ENCODE data around the gene FRG2. TPM values are rescaled to one million over a fixed set of nuclear protein-coding genes. Genes with fewer than 3 reads are reported as not detected.
A peak's percentile ranks its signal among the peaks of the same experiment; 100 is the strongest.
"Not testable (repeated sequence)": the region's sequence is repeated elsewhere in the genome, so short reads cannot be mapped to it uniquely, and the experiment has no call there.

The FRG2 gene
- polyA plus RNA-seq, 10 donors = not detected

DNA sequence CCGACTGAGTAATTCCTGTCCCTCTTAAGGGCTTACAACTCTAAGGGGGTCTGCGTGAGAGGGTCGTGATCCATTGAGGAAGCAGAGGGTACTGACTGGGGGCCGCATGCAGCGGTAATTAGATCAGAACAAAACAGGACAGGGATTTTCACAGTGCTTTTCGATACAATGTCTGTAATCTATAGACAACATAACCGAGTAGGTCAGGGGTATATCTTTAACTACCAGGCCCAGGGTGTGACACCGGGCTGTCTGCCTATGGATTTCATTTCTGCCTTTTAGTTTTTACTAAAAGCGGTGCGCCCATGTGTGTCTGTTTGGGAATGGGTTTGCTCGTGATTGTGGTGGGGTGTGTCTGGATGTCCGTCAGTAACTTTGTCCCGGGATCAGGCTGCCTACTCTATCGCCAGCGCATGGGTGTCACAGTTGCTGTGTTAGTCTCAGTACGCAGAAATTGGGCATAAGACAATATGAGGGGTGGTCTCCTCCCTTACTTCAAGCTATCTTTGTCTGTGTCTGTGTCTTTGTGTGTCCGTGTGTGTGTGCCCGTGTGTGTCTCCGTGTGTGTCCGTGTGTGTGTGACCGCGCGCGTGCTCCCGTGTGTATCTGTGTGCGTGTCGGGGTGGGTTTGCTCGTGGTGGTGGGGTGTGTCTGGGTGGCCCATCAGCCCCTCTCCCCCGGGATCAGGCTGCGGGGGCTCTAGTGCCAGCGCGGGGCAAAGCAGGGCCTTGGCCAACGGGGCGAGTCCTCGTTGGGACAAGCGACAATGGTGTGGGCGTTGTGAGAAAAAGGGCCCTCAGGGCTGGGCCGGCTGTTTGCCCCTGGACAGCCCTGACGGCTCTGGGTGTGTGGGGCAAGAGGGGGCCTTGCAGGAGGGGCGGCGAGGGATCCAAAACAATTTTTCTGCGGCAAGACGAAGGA lies 10.4 kb downstream of the FRG2 start:
- peak in 1 of 3 donors; percentile 1 for DNase-seq

DNA sequence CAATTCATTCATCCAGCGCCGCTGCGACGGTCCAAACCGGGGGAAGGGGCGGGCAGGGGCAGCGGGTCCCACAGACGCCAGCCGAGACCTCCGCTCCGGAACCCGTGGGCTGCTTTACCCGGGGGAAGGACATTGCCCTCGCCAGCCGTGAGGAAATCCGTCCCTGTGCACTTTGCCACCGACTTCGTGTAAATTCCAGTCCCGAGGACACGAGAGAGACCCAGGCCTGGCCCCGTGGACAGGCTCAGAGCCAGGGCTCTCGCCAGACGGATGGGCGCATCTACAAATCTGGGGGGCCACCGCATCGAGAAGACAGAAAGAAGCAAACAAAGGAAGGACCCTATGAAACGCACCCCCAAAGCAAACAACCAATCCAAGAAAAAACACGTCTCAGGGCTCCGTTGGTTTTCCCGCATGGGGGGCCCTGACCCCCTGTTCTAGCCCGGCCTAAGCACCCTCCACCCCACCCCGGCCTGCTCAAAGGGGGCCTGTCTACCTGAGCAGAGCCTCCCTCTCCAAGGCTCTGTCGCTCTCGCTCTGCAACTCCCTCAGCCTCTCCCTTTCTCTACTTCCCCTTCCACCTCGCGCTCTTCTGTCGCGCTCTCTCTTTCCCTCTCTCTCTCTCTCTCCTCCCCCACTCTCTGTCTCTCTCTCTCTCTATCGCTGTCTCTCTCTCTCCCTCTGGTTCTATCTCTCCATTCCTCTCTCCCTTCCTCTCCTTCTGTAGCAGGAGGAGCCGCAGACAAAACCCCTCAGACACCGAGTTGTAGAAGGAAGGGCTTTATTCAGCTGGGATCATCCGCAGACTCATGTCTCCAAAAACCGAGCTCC lies 11.3 kb downstream of the FRG2 start:
- peak in 1 of 3 donors; percentile 1 for DNase-seq

DNA sequence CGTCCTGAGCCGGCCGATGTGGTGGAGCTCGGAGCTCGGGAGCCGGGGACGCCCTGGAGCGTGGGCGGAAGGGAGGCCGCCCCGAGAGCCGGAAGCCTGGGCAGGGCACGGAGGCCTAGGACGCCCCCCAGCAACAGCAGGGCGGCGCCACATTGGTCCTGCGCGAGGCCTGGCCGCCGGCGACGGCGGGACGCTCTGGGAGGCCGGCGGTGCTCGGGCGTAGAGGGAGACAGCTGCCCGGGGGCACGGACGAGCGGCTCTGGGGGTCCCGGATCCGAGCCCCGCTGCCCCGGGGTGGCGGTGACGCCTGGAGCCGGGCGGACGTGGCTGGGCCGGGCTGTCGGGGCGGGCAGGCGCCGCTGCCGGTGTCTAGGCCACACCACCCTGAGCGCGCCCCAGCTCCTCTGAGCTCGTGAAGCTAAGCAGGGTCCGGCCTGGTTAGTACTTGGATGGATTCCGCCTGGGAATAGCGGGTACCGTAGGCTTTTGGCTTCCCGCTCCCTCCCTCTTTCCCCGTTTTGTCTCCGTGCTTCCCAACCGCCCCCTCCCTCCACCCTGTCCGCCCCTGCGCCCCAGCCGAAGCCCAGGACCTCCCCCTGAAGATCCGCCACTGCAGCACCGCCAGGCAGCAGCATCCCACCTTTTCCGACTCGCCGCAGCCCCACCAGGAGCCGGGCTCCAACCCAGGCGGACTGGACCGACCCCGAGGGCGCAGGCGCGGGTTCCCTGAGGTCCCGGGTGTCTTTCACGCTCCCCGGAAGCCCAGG lies 12.1 kb downstream of the FRG2 start:
- DNase-seq = peak in 1 of 3 donors; percentile 16

DNA sequence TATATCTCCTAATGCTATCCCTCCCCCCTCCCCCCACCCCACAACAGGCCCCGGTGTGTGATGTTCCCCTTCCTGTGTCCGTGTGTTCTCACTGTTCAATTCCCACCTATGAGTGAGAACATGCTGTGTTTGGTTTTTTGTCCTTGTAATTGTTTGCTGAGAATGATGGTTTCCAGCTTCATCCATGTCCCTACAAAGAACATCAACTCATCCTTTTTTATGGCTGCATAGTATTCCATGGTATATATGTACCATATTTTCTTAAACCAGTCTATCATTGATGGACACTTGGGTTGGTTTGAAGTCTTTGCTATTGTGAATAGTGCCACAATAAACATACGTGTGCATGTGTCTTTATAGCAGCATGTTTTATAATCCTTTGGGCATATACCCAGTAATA lies 37.1 kb downstream of the FRG2 start:
- not testable (repeated sequence) for DNase-seq

DNA sequence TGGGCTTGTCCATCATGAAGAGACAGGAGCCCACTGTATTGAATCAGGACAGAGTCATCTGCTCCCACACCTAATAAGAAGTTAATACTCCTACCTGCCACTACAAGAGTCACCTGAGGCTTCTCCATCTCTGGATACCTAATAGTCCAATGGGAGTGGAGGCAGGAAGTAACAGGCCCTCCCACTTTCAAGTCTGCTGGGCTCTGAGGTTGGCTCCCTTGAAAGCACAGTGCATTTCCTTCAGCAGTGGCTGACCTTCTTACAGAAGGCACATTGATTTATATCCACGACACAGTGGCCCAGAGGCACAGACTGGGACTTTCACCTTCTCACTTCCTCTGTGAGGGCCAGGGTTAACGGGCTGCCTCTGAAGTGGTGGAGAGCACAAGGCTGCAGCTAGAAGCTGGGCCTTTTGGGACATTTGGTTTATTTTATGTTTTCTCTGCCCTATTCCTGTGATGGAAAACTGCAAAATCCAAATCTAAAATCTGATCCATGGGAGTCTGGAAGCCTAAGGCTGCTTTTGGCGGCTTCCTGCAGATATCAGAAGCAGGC lies 38.1 kb downstream of the FRG2 start:
- DNase-seq = no peak

DNA sequence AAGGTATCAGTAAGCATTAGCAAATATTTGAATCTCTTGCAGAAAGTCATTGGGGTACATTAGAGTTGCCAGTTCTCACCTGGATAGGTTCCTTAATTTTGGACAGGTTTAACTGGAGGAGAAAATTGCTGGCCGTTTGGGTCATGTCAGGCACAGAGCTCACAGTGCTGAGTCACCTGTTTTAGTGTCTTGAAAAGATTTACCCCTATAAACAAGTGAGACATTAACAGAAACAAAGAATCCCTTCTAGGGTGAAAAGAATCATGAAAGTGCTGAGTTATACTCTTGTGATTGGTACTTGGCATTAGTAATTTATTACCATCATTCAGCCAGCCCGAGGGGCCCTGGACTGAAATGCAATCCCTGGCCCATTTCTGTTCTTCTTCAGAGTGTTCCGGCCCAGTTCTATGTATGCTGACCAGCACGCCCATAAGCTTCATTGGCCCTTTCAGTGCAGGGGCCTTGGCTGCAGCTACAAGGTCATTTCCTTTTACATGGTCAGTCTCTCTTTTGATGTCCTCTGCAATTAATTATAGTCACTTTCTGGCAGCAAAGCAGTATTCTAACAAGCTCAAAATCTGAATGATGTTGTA lies 41.3 kb downstream of the FRG2 start:
- not testable (repeated sequence) for DNase-seq

DNA sequence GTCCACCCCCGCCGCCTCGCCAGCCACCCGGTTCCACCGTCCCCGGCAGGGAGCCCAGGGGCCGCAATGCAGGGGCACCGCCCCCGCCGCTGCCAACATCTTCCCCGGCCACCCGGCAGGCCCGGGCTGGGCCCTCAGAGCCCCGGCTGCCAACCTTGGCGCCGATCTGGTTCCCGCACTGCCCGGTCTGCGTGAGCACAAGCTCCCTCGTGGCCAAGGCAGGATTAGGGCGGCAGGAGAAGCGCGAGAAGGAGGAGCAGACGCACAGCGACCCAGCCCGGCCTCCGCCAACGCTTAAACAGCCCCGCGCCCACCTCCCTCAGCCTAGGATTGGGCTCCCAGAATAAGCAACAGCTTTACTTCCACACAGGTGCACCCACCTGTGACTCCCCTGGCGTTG lies 42.4 kb downstream of the FRG2 start:
- DNase-seq = not testable (repeated sequence)

DNA sequence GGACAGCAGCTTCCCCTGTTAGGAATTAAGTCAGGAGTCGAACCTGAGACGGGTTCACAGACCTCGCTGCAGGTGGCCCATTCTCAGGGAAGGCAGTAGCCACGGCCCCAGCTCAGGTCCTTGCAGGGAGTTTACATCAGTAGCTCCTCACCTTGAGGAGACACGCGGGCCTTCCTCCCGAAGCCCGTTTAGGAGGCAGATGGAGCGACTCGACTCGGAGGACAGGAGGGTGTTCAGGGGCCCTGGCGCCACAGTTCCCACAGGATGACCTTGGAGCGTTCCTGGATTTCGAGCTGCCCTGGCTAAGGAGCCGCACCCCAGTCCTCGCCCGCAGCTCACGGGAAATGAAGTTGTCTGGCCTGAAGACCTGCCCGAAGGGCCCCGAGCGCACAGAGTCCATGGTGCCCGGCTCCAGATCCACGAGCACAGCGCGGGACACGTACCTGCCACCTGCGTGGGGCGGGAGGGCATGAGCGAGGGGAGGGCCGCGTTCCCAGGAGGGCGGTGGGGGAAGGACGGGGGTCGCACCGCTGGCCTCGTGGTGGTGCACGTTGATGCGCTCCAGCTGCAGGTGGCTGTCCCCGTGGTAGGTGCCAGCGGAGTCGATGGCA lies 43.0 kb downstream of the FRG2 start:
- DNase-seq = not testable (repeated sequence)

DNA sequence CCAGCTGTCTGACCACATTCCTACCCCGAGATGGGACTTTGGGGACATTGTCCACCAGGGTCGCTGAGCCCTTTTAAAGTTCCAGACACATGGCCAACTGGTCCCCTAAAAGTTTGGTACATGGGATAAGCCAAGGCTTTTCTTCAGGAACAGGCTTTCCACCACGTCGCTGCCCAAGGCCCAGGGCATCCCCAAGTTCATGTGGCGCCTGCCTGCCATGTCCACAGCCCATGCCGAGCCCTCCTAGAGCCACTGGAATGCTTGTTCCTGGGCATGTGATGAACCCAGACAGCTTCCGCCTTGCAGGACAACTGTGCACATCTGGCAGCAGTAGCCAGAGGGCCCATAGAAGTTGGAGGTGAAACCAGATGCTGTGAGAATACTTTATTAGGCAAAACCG lies 45.1 kb downstream of the FRG2 start:
- no peak for DNase-seq

DNA sequence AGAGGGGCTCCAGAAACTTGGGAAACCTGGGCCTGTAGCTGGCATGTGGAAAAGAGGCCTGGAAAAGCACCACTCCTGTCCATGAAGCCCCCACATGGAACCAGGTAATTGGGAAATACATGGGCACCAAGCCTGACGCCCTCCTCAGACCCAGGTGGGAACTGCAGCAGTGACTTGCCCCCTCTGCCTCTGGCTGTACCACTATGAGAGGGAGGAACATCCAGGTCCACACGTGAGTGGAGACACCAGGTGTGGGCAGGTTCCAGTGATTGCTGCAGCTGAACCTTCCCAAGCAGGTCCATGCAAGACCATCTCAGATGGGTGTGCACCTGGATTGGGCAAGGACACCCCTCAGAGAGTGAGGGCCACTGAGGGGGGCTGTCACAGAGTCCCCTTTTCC lies 46.8 kb downstream of the FRG2 start:
- DNase-seq = not testable (repeated sequence)

DNA sequence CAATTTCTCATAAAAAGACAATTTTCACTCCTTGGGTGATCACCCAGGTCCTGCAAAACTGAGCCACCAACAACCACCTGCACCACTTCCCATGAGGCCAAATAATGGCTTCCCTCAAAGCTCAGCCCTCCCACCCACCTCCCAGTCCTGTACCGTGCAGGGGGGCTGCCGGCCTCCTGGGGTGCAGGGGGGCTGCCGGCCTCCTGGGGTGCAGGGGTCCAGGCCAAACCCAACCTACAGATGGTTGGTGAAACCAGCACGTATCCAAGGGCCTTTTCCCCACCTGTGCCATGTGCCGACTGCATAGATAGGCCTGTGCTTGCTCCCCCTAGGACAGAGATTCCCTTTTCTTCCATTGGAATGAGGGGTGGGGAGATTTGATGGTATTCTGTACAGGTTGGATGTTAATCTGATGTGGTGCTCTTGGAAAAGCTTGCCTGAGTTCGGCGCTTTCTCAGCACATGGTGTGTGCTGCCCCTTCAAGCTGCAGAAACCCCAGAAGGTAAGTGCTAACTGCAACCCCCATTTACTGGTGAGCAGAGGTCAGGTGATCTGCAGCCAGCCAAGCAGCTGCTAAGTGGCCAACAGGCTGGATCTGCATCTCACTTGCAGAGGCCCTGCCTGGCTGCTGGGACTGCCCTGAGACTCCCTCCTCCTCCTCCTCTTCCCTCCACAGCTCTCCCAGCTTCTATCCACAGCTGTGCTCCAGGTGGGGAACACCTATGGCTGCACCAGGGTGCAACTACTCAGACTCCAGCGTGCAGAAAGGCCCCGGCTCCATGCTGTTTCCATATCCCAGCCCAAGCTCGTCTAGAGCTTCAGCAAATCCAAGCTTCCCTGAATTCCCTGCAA lies 47.6 kb downstream of the FRG2 start:
- no peak for DNase-seq

Other genes with a start within 250 kb of the FRG2 start
- 10 to 100 TPM; 28.3 to 37.4 (median 34.2) TPM for gene FRG1, start 86.4 kb downstream of the FRG2 start, polyA plus RNA-seq (ENCODE audit: insufficient read length in 10 of 10)
- under 1 TPM in 1 of 10 donors, not detected in 9; 0.06 TPM for gene DBET, start 37.2 kb upstream of the FRG2 start, polyA plus RNA-seq (ENCODE audit: insufficient read length in 10 of 10)
- gene DUX4, start 146.5 kb upstream of the FRG2 start, polyA plus RNA-seq (ENCODE audit: insufficient read length in 10 of 10) = under 1 TPM in 3 of 10 donors, not detected in 7; 0.28 to 0.63 (median 0.45) TPM